Neural progenitor cell (in vitro differentiated cells): ENCODE data around the gene SAMD4A.

Experiments used
- EZH2 ChIP-seq: fragments of 200-600 bp; sonication (generic); IDR thresholded peaks from 2 replicates; pipeline ENCODE4 v1.6.1; 2017; ENCODE audit warnings: antibody characterized with exemption, mild to moderate bottlenecking, moderate library complexity
- EZH2phosphoT487 ChIP-seq: fragments of 200-600 bp; sonication (generic); IDR thresholded peaks from 2 replicates; pipeline ENCODE4 v1.6.1; 2017; ENCODE audit warnings: antibody characterized with exemption
- TF ChIP-seq, protein P1 (sequence below): fragments of 200-600 bp; sonication (generic); IDR thresholded peaks from 2 replicates; pipeline ENCODE4 v1.5.1; 2017; ENCODE audit warnings: antibody characterized with exemption, mild to moderate bottlenecking

GRCh38 chr14:54738009-54738408, 171.1 kb downstream of the SAMD4A start:
- TF ChIP-seq, protein P1, sequence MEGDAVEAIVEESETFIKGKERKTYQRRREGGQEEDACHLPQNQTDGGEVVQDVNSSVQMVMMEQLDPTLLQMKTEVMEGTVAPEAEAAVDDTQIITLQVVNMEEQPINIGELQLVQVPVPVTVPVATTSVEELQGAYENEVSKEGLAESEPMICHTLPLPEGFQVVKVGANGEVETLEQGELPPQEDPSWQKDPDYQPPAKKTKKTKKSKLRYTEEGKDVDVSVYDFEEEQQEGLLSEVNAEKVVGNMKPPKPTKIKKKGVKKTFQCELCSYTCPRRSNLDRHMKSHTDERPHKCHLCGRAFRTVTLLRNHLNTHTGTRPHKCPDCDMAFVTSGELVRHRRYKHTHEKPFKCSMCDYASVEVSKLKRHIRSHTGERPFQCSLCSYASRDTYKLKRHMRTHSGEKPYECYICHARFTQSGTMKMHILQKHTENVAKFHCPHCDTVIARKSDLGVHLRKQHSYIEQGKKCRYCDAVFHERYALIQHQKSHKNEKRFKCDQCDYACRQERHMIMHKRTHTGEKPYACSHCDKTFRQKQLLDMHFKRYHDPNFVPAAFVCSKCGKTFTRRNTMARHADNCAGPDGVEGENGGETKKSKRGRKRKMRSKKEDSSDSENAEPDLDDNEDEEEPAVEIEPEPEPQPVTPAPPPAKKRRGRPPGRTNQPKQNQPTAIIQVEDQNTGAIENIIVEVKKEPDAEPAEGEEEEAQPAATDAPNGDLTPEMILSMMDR = no peak
- TF ChIP-seq EZH2phosphoT487 (no peak), EZH2 (no peak)
